Kasumi-1 (cell line): ENCODE data around the gene ARL4D.

Experiments
- DNase-seq, 2 experiments: peaks; one replicate each; lab custom pipeline; 2025; lab: John Stamatoyannopoulos, UW

The ARL4D gene

GRCh38 chr17:43427362-43428043 is 28.7 kb downstream of the ARL4D start:
- DNase-seq, result no peak

GRCh38 chr17:43428524-43428923 is 29.7 kb downstream of the ARL4D start:
- DNase-seq, result no peak

DNA sequence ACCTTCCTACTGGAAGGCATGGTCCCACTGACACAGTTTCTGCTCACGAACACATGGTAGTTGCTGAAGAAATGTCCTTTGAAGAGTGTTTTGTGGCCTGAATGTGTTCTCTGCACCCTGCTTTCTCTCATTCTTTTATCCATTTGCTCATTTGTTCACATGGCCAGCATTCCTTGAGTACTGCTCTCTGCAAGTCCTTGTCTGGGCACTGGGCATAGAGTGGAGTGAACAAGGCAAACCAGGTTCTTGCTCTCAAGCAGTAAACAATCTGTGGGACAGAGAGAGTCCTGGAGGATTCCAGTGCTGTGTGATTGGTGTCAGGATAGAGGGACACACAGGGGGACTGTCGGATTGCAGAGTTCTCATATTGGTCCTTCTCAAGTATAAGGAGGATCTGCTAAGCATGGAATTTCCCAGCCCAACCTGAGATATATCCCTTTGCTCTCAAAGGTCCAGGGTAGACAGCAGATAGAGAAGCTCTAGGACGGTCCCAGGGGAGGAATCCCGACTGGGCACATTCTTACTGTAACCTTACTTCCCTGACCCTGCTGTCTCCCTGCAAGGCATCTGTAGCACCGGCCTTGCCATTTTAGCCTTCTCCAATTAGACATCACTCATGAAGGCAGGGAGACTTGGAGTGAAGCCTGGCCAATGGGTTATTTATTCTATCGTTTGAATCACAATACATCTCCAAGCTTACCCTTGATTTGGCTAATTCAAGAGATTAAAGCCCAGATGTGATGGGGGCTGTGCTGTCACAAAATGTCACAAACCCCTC is 32.3 kb downstream of the ARL4D start:
- DNase-seq, result no peak

DNA sequence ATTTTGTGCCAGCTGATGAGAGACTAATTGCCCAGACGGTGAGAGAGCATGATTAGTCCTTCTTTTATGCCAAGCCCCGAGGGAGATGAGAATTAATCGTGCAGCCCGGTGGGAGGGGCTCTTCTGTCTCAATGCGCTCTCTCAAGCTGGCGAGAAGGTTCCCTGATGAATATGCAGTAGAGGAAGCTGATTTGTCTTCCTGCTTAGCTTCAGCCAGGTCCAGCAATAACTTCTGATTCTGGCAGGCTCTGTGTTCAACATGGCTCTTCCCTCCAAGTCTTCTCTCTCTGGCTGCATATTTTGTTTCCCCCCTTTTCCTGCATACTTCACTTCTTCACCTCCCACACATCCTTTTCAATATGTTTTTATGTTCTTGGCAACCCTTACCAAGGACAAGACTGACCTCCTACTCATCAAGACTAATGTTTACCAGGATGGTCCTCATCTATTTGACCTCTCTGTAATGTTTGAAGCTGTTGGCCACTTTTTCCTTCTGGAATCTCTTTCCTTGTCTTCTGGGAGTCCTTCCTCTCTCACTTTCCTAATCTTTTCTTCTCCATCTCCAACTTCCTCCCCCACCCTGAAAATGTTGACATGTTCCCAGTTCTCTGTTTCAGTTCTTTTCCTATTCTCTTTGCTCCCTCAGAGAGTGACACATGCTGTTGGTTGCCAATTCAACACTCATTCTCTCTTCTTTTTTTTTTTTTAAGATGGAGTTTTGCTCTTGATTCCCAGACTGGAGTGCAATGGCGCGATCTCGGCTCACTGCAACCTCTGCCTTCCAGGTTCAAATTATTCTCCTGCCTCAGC is 33.1 kb downstream of the ARL4D start:
- DNase-seq, result no peak

DNA sequence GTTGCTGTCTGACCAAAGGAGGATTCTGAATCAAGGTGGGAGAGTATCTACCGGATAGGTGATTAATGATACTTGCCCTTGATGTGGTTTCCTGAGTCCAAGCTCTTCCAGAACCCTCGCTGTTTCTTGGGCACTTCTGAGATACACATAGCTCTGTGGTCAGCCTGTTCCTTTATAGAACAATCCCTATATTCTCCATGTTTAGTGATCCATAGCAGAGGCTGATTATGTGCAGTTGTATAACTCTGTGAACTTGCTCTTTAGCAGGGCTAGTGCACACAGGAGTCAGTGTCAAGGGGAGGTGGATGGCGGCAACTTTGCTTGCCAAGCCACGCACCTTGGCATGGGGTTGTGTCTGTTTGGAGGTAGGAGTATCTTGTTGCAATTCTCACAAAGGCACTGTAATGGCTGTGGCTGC is 36.1 kb downstream of the ARL4D start:
- DNase-seq, result no peak

GRCh38 chr17:43437756-43438155 is 39.0 kb downstream of the ARL4D start:
- DNase-seq, result no peak

- no peak for DNase-seq
Observed at GRCh38 chr17:43438626-43439025, 39.8 kb downstream of the ARL4D start.

DNA sequence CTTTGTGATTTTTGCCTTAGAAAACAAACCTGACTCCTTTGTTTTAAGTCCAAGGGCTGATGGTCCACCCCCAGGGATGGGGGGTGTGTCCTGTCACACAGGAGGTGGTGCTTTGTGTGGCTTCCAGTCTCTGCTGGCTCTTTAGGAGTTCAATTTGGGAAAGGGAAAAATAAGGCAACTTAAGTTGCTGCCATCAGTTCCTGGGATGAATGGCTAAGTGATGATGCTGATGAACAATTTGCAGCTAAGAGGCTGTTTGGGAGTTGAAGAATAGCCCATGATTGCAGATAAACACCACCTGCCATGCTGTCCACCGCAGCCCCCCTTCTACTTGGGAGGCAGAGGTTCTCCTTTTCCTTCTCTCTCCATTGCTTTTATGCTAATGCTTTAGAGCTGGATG is 40.2 kb downstream of the ARL4D start:
- no peak for DNase-seq

GRCh38 chr17:43442711-43443110 is 43.9 kb downstream of the ARL4D start:
- no peak for DNase-seq

GRCh38 chr17:43443381-43443780 is 44.6 kb downstream of the ARL4D start:
- DNase-seq, result no peak

- no peak for DNase-seq
Observed at GRCh38 chr17:43444223-43445008, 45.6 kb downstream of the ARL4D start.

GRCh38 chr17:43445009-43445589 is 46.3 kb downstream of the ARL4D start:
- no peak for DNase-seq

DNA sequence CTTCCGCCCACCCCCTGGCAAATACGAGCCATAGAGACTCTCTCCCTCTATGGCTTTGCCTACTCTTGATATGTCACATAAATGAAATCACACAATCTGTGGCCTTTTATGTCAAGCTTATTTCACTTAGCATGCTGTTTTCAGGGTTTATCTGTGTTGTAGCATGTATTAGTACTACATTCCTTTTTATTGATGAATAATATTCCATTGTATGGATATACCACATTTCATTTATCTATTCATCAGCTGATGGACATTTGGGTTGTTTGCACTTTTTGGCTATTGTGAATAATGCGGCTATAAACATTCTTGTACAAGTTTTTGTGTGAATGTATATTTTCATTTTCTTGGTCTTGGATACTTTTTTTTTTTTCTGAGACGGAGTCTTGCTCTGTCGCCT is 48.0 kb downstream of the ARL4D start:
- DNase-seq, result no peak

DNA sequence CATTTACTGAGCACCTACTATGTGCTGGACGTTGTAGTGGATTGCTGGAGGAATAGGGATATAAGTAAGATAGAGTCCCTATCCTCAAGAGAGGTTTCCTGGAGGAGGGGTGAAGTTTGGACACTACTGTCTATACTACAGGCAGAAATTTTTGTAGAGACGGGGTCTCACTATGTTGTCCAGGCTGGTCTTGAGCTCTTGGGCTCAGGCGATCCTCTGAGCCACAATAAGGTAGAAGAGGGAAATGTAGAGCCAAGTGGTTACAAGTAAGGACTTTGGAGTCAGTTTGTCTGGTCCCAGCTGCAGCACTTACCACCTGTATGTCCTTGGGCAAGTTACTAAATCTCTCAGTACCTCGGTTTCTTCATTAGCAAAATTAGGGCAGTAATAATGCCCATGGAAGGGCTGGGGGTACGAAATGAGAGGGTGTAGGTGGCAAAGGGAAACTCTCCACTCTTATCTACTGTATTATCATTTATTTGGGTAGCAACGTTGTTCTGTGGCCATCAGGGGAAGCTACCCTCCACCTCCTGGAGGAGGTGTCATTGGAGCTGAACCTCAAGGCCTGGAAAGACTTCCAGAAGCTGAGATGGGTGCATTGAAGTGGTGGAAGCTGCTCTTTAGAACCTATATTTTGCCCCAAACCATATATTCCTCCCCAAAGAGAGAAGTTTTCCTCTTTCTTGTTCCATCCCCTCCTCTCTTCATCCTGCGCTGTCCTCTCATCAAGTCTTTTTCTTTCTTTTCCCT is 50.1 kb downstream of the ARL4D start:
- no peak for DNase-seq

DNA sequence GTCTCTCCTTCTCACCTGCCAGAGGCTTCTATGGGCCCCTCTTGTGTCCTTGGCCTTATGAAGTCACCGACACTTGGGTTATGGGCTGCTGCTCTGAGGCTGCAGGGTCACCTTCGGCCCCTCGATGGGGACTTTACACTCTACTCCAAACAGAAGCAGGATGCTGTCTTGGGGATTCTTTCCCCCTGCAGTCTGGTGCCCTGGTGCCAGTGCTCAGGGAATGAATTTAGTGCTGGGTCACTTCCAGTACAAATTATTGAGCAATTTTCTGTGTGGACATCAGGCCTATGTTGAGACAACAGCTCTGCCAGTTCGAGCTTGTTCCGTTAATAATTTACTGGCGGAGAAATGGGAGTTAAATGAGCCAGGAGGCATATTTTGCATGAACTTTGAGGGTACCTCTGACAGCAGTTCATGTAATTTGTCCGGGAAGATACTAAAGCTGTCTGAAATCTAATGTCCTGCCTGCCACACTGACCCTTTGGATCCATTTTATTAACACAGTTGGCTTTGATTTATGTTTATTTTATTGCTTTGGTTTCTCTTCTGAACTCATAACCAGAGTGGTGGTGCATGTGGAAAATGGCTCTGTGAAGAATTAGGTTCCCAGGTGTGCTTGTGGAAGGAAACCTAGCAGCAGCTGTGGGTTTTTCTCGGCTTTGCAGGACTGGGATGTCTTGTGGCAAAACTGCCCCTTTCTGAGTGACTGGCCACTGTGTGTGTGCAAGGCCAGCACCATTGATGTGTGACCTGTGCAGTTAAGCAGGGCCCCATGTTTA is 50.9 kb downstream of the ARL4D start:
- DNase-seq, result no peak
